ENCODE data around the gene XCR1.

XCR1 gene

DNA sequence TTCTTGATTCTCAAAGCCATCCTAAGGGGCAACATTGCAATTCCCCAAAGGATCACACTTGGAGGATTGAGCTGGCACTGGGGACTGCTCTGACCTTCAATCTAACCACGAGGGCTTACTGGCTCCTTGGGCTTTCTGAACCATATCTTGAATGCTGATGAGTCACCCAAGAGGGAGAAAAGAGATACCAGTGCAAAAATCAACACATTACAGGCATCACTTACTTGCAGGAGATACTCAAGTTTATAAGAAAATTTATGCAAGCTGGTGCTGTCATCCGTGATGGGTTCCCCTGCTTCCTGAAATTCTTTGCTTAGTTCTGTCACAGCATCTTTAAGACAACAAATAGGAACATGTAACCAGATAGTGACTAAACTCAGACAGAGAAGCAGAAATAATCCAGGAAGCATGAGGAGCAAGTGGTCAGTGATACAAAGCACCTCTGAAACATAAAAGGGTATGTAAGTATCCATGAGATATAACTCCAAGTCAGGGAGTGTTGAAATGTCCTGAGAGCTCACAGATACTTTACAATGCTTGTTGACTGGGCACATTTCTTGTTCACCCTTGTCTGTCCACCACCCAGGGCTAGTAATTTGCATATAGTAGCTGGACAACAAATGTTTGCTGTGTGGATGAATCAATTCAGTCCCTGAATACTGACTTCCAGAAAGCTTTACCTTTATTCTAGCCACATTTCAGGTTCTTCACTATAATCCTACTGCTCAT, 45.8 kb downstream of the XCR1 start:
- H3K4me3 ChIP-seq (ENCODE audit: low read depth, low read length): no peak overlapping the region
- no peak for DNase-seq (ENCODE audit: low read depth)
- TF ChIP-seq, protein P1, sequence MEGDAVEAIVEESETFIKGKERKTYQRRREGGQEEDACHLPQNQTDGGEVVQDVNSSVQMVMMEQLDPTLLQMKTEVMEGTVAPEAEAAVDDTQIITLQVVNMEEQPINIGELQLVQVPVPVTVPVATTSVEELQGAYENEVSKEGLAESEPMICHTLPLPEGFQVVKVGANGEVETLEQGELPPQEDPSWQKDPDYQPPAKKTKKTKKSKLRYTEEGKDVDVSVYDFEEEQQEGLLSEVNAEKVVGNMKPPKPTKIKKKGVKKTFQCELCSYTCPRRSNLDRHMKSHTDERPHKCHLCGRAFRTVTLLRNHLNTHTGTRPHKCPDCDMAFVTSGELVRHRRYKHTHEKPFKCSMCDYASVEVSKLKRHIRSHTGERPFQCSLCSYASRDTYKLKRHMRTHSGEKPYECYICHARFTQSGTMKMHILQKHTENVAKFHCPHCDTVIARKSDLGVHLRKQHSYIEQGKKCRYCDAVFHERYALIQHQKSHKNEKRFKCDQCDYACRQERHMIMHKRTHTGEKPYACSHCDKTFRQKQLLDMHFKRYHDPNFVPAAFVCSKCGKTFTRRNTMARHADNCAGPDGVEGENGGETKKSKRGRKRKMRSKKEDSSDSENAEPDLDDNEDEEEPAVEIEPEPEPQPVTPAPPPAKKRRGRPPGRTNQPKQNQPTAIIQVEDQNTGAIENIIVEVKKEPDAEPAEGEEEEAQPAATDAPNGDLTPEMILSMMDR (IDR thresholded peaks at IDR 0.05; ENCODE audit: low read depth, low read length, missing control alignments): no peak

DNA sequence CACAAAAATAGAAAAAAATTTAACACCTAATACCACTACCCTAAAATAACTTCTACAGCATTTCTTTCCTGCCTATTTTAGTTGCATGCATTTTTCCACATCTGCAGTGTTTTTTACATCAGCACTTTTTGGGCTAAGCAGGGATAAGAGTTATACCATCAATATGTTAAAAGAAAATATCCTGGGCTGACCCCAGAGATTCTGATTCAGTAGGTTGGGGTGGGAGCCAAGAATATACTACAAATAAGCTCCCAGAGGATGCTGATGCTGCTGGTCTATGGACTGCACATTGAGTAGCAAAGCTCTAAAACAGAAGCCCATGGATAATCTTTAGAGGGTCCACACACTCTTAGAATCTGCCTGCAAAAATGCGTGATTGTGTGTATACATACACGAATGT, 46.5 kb downstream of the XCR1 start:
- no peak for DNase-seq (ENCODE audit: low read depth)
- TF ChIP-seq, protein P1 (IDR thresholded peaks at IDR 0.05; ENCODE audit: low read depth, low read length, missing control alignments): no peak
- H3K4me3 ChIP-seq (ENCODE audit: low read depth, low read length): no peak overlapping the region

DNA sequence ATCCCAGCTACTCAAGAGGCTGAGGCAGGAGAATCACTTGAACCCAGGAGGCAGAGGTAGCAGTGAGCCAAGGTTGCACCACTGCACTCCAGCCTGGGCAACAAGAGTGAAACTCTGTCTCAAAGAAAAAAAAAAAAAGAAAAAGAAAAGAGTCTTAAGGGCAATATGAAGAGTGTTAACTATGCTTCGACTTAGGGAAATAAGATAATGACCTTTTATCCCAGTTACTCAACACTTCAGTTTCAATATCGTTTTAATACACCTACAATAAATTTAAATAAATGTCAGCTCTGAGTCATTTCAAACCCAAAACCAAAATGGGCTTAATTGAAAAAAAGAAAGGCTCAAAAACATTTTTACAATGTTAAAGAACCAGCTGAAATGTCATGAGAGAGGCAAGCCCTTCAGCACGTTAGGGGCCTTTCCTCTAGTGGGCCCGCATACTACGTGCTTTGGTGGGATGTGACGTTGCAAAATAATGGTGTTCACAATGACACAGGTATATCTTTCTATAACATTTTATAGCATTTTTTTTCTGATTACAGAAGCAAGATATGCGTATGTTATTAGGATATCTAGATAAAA, 47.0 kb downstream of the XCR1 start:
- no peak for DNase-seq (ENCODE audit: low read depth)
- H3K4me3 ChIP-seq (ENCODE audit: low read depth, low read length): no peak overlapping the region
- TF ChIP-seq, protein P1 (IDR thresholded peaks at IDR 0.05; ENCODE audit: low read depth, low read length, missing control alignments): no peak

DNA sequence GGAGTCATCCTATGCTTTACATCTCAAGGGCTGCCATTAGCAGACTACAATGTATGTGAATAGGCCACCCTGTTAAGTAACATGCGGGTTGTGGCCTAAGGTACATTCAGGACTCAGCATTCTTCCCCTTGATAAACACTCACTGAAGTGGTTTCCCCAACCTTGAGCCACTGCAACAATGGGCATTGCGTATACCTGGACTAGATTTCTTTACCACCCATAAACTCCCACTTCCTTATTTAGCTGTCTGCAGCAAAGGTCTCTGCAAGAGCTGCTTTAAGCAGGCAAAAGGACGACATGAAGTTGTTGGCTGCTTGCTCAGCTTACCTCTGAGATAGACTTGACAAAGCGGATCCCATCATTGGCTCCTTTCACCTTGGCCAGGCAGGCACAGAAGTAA, 47.9 kb downstream of the XCR1 start:
- H3K4me3 ChIP-seq (ENCODE audit: low read depth, low read length): no peak overlapping the region
- no peak for DNase-seq (ENCODE audit: low read depth)
- TF ChIP-seq, protein P1 (IDR thresholded peaks at IDR 0.05; ENCODE audit: low read depth, low read length, missing control alignments): no peak

DNA sequence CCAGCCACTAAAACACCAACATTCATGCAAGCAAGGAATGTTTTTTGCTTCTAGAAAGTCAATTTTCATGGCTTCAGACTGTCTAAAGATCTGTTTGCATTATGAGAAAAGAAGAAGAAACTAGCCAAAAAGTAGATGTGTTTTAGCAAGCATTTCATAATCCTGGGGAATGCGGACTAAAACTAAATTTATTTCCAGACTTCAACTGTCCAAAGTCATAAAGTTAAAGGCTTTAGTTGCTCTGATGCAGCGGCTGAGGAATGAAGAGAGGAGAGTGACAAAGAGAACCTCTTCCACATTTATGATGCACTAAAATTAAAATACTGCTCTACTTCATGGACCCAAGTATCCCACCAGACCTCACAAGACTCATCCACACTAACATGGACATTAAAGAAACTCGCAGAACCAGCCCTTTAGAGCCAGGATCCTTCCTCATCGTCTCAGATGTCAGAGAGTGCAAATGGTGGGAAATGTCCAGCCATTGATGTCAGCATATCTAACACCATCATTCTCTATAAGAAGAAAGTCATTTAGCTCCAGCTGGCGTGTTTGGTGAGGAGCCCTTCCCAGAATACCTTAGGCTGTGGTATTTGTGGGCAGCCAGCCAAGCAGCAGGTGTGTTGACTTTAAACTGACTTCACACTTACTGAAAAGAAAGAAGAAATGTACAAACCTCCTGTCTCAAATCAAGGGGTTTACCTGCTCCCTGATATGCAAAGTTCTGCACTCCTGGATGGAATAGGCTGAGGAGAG, 49.1 kb downstream of the XCR1 start:
- no peak overlapping the region for H3K4me3 ChIP-seq (ENCODE audit: low read depth, low read length)
- TF ChIP-seq, protein P1 (IDR thresholded peaks at IDR 0.05; ENCODE audit: low read depth, low read length, missing control alignments): no peak

DNA sequence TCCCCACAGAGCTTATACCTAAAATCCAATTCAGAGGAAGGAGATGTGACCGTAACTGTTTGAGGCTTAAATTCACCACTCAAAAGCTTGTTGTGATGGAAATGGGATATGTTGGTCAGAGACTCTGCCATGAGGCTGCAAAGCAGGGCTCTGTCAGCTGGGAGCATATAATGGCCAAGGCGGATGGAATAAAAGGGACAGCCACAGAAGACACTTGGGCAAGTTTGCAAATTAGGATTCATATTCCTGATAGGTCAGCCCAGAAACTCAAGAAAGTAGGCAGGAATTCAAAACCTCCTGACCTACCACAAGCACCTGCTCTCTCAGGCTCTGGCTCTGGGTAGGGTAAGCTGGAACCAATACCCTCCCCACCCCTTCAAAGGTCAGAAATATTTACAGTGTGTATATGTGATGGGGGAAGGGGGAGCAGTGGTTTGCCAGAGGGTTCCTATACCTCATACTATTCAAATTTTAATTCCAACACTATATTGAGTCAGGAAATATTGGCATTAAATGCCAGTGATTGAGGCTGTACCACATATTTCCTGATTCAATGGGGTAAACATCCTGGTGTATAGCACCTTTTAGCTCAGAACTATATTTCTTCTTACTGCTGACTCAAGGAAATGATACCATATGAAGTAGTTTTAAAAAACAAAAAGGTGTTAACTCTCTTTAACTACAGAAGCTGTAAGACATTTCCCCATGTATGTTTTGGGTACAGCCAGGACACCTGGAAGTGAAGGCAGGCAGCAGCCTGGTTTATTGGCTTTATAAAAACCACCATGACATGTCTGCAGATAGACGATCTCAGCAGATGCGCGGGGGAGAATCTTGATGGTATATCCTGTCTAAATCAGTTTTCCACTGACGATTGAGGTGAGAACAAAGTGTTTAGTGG, 50.8 kb downstream of the XCR1 start:
- TF ChIP-seq, protein P1 (IDR thresholded peaks at IDR 0.05; ENCODE audit: low read depth, low read length, missing control alignments): no peak
- H3K4me3 ChIP-seq (ENCODE audit: low read depth, low read length): no peak overlapping the region
- DNase-seq (ENCODE audit: low read depth): no peak

More for the DNA sequence above, 49.1 kb downstream of the XCR1 start:
- no peak for DNase-seq (ENCODE audit: low read depth)
